GM23248 (cell line): ENCODE data around the gene OLFML3.

Experiments used
- EZH2 ChIP-seq: fragments of 200-600 bp; sonication (generic); IDR thresholded peaks from 2 replicates; pipeline ENCODE4 v1.6.1; 2018; ENCODE audit warnings: antibody characterized with exemption, mild to moderate bottlenecking; ENCODE audit not compliant: insufficient read depth, poor library complexity, severe bottlenecking
- EZH2phosphoT487 ChIP-seq: fragments of 200-600 bp; sonication (generic); IDR thresholded peaks from 2 replicates; pipeline ENCODE4 v1.6.1; 2018; ENCODE audit warnings: antibody characterized with exemption, moderate library complexity, mild to moderate bottlenecking, low read depth; ENCODE audit not compliant: insufficient read depth

GRCh38 chr1:113934006-113934405, 45.3 kb upstream of the OLFML3 start:
- no peak for TF ChIP-seq EZH2
- no peak for TF ChIP-seq EZH2phosphoT487
